WTC11 (cell line): ENCODE data around the gene SERPINF2. TPM values are rescaled to one million over a fixed set of nuclear protein-coding genes. Genes with fewer than 3 reads are reported as not detected.

Experiments
- ATAC-seq: fragments of 200-7000 bp; cut with Tn5 transposase; 2 replicates; pipeline ENCODE4 v1.10.0; 2021; ENCODE audit warnings: mild to moderate bottlenecking, moderate library complexity
- CTCF ChIA-PET: fragments of 300-600 bp; sonication (Branson Sonifier 250); formaldehyde crosslinking; loops from one replicate; lab custom pipeline; 2021; ENCODE audit warnings: antibody characterized with exemption; lab: Charles Lee
- POLR2A ChIA-PET: fragments of 350-600 bp; sonication (Branson Sonifier 250); formaldehyde crosslinking; loops from one replicate; lab custom pipeline; 2021; ENCODE audit warnings: antibody characterized with exemption; lab: Charles Lee
- DNase-seq: peaks from one replicate; pipeline ENCODE4 v3.0.0; 2021; ENCODE audit warnings: low spot score
- H3K27ac Mint-ChIP-seq: 2 replicates; pipeline ENCODE4 v1.8.0; 2021; ENCODE audit warnings: mixed read lengths
- H3K27me3 Mint-ChIP-seq: 2 replicates; pipeline ENCODE4 v1.8.0; 2021; ENCODE audit warnings: low read depth, mild to moderate bottlenecking, moderate library complexity, mixed read lengths
- H3K36me3 Mint-ChIP-seq: 2 replicates; pipeline ENCODE4 v1.8.0; 2021; ENCODE audit warnings: mixed read lengths
- H3K4me1 Mint-ChIP-seq: 2 replicates; pipeline ENCODE4 v1.8.0; 2022; ENCODE audit warnings: mixed read lengths
- H3K4me3 Mint-ChIP-seq: 2 replicates; pipeline ENCODE4 v1.8.0; 2021; ENCODE audit warnings: mild to moderate bottlenecking, moderate library complexity, mixed read lengths
- H3K9me3 Mint-ChIP-seq: 2 replicates; pipeline ENCODE4 v1.8.0; 2021; ENCODE audit warnings: mixed read lengths
- HMGA2 ChIP-seq: fragments of 250-450 bp; sonication (Bioruptor Pico); IDR thresholded peaks from 2 replicates; pipeline ENCODE4 v1.4.0; 2021; ENCODE audit warnings: mild to moderate bottlenecking, moderate library complexity
- IRF2 ChIP-seq: sonication (generic); formaldehyde crosslinking; IDR thresholded peaks from 2 replicates; pipeline ENCODE4 v1.8.0; 2022; ENCODE audit warnings: low read depth, missing genetic modification reagents, borderline replicate concordance
- NFE2L1 ChIP-seq: sonication (generic); formaldehyde crosslinking; IDR thresholded peaks from 2 replicates; pipeline ENCODE4 v1.8.1; 2023; ENCODE audit warnings: missing genetic modification reagents
- PRRX2 ChIP-seq: fragments of 250-450 bp; sonication (Bioruptor Pico); IDR thresholded peaks from 2 replicates; pipeline ENCODE4 v1.8.0; 2021; ENCODE audit warnings: mild to moderate bottlenecking
- ZBTB21 ChIP-seq: sonication (generic); formaldehyde crosslinking; IDR thresholded peaks from 2 replicates; pipeline ENCODE4 v1.8.1; 2023; ENCODE audit warnings: mild to moderate bottlenecking, missing genetic modification reagents, borderline replicate concordance
- ZNF423 ChIP-seq: fragments of 250-450 bp; sonication (Bioruptor Pico); IDR thresholded peaks from 2 replicates; pipeline ENCODE4 v2.1.2; 2022; ENCODE audit warnings: mild to moderate bottlenecking, moderate library complexity
- total RNA-seq: library from RNA; stranded (reverse); gene quantifications from 3 replicates; pipeline ENCODE4 v1.2.3, GENCODE V29; 2021
- TF ChIP-seq, protein P1 (sequence below): sonication (generic); formaldehyde crosslinking; IDR thresholded peaks from 2 replicates; pipeline ENCODE4 v1.8.1; 2022; ENCODE audit warnings: low read depth, missing genetic modification reagents, borderline replicate concordance
- TF ChIP-seq, protein P2 (sequence below): fragments of 250-450 bp; sonication (Bioruptor Pico); IDR thresholded peaks from 2 replicates; pipeline ENCODE4 v1.9.0; 2021; ENCODE audit warnings: mild to moderate bottlenecking
- TF ChIP-seq, protein P3 (sequence below): sonication (generic); formaldehyde crosslinking; IDR thresholded peaks from 2 replicates; pipeline ENCODE4 v1.8.0; 2022; ENCODE audit warnings: mild to moderate bottlenecking, missing genetic modification reagents
- TF ChIP-seq, protein P4 (sequence below): sonication (generic); formaldehyde crosslinking; IDR thresholded peaks from 2 replicates; pipeline ENCODE4 v1.8.0; 2022; ENCODE audit warnings: mild to moderate bottlenecking, missing genetic modification reagents
- TF ChIP-seq, protein P5 (sequence below): sonication (generic); formaldehyde crosslinking; IDR thresholded peaks from 2 replicates; pipeline ENCODE4 v1.8.1; 2022; ENCODE audit warnings: mild to moderate bottlenecking, missing genetic modification reagents, moderate library complexity, borderline replicate concordance

Gene SERPINF2
- total RNA-seq, 1 experiment from 2014 or later = 1.6 TPM

DNA sequence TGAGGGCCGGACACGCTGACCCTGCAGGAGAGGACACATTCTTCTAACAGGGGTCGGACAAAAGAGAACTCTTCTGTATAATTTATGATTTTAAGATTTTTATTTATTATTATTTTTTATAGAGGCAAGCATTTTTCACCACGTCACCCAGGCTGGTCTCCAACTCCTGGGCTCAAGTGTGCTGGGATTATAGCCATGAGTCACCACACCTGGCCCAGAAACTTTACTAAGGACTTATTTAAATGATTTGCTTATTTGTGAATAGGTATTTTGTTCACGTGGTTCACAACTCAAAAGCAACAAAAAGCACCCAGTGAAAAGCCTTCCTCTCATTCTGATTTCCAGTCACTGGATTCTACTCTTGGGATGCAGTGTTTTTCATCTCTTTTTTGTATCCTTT is 16.9 kb downstream of the SERPINF2 start:
- no peaks in the 10 kb centered on the region for H3K36me3 Mint-ChIP-seq
- DNase-seq (no peak), ATAC-seq (no peak)
- no peaks in the 10 kb centered on the region for H3K27me3 Mint-ChIP-seq
- ChIA-PET CTCF (no interaction called here), POLR2A (no interaction called here)
- no peak for TF ChIP-seq ZBTB21
- TF ChIP-seq ZNF423 = no peak
- TF ChIP-seq, protein P1, sequence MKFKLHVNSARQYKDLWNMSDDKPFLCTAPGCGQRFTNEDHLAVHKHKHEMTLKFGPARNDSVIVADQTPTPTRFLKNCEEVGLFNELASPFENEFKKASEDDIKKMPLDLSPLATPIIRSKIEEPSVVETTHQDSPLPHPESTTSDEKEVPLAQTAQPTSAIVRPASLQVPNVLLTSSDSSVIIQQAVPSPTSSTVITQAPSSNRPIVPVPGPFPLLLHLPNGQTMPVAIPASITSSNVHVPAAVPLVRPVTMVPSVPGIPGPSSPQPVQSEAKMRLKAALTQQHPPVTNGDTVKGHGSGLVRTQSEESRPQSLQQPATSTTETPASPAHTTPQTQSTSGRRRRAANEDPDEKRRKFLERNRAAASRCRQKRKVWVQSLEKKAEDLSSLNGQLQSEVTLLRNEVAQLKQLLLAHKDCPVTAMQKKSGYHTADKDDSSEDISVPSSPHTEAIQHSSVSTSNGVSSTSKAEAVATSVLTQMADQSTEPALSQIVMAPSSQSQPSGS (CRISPR knock-in tag) = no peak
- no peak for TF ChIP-seq HMGA2 (CRISPR knock-in tag)
- TF ChIP-seq NFE2L1 (CRISPR knock-in tag) = no peak
- TF ChIP-seq, protein P2, sequence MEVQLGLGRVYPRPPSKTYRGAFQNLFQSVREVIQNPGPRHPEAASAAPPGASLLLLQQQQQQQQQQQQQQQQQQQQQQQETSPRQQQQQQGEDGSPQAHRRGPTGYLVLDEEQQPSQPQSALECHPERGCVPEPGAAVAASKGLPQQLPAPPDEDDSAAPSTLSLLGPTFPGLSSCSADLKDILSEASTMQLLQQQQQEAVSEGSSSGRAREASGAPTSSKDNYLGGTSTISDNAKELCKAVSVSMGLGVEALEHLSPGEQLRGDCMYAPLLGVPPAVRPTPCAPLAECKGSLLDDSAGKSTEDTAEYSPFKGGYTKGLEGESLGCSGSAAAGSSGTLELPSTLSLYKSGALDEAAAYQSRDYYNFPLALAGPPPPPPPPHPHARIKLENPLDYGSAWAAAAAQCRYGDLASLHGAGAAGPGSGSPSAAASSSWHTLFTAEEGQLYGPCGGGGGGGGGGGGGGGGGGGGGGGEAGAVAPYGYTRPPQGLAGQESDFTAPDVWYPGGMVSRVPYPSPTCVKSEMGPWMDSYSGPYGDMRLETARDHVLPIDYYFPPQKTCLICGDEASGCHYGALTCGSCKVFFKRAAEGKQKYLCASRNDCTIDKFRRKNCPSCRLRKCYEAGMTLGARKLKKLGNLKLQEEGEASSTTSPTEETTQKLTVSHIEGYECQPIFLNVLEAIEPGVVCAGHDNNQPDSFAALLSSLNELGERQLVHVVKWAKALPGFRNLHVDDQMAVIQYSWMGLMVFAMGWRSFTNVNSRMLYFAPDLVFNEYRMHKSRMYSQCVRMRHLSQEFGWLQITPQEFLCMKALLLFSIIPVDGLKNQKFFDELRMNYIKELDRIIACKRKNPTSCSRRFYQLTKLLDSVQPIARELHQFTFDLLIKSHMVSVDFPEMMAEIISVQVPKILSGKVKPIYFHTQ (CRISPR knock-in tag) = no peak
- TF ChIP-seq, protein P3, sequence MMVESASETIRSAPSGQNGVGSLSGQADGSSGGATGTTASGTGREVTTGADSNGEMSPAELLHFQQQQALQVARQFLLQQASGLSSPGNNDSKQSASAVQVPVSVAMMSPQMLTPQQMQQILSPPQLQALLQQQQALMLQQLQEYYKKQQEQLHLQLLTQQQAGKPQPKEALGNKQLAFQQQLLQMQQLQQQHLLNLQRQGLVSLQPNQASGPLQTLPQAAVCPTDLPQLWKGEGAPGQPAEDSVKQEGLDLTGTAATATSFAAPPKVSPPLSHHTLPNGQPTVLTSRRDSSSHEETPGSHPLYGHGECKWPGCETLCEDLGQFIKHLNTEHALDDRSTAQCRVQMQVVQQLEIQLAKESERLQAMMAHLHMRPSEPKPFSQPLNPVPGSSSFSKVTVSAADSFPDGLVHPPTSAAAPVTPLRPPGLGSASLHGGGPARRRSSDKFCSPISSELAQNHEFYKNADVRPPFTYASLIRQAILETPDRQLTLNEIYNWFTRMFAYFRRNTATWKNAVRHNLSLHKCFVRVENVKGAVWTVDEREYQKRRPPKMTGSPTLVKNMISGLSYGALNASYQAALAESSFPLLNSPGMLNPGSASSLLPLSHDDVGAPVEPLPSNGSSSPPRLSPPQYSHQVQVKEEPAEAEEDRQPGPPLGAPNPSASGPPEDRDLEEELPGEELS (CRISPR knock-in tag) = no peak
- no peak for TF ChIP-seq IRF2 (CRISPR knock-in tag)
- TF ChIP-seq PRRX2 (CRISPR knock-in tag) = no peak
- peaks cover 21% of the 10 kb centered on the region for H3K4me1 Mint-ChIP-seq
- no peaks in the 10 kb centered on the region for H3K9me3 Mint-ChIP-seq
- H3K4me3 Mint-ChIP-seq = no peak overlapping the region
- H3K27ac Mint-ChIP-seq = no peak overlapping the region

DNA sequence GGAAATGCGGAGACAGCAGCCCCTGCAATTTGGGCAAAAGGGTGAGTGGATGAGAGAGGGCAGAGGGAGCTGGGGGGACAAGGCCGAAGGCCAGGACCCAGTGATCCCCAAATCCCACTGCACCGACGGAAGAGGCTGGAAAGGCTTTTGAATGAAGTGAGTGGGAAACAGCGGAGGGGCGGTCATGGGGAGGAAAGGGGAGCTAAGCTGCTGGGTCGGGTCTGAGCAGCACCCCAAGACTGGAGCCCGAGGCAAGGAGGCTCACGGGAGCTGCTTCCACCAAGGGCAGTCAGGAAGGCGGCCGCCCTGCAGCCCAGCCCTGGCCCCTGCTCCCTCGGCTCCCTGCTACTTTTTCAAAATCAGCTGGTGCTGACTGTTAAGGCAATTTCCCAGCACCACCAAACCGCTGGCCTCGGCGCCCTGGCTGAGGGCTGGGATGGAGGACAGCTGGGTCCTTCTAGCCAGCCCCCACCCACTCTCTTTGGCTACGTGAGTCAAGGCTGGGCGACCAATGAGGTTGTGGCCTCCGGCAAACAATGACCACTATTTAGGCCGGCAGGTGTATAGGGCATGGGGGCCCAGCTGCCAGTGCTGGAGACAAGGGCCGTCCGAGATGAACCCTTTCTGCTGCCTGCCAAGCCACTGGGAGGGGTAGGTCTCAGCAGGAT is 19.7 kb downstream of the SERPINF2 start:
- Mint-ChIP-seq H3K4me1 (peaks cover 21% of the 10 kb centered on the region), H3K9me3 (no peaks in the 10 kb centered on the region), H3K27me3 (no peaks in the 10 kb centered on the region), H3K27ac (no peak overlapping the region), H3K4me3 (peak overlapping the region; percentile 60), H3K36me3 (no peaks in the 10 kb centered on the region; the same call in 1 of the 2 replicates)
- TF ChIP-seq, protein P4, sequence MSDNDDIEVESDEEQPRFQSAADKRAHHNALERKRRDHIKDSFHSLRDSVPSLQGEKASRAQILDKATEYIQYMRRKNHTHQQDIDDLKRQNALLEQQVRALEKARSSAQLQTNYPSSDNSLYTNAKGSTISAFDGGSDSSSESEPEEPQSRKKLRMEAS = peak; percentile 64
- TF ChIP-seq, protein P5, sequence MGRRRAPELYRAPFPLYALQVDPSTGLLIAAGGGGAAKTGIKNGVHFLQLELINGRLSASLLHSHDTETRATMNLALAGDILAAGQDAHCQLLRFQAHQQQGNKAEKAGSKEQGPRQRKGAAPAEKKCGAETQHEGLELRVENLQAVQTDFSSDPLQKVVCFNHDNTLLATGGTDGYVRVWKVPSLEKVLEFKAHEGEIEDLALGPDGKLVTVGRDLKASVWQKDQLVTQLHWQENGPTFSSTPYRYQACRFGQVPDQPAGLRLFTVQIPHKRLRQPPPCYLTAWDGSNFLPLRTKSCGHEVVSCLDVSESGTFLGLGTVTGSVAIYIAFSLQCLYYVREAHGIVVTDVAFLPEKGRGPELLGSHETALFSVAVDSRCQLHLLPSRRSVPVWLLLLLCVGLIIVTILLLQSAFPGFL = no peak
- ATAC-seq = peak; percentile 55
- ChIA-PET CTCF (interaction anchor here (0.8 to 2.1 kb wide), 12 partner anchors 8 to 119 kb away, joined by 3 to 14 read pairs (median 6); partner anchors contain the start of genes RPA1 and SMYD4), POLR2A (interaction anchor here (0.6 to 2.2 kb wide), 6 partner anchors 8 to 49 kb away, joined by 3 to 10 read pairs (median 6); no protein-coding TSS in a partner anchor)
- no peak for DNase-seq
